Measurements from ENCODE around the gene PLEKHG2.

Gene PLEKHG2

DNA sequence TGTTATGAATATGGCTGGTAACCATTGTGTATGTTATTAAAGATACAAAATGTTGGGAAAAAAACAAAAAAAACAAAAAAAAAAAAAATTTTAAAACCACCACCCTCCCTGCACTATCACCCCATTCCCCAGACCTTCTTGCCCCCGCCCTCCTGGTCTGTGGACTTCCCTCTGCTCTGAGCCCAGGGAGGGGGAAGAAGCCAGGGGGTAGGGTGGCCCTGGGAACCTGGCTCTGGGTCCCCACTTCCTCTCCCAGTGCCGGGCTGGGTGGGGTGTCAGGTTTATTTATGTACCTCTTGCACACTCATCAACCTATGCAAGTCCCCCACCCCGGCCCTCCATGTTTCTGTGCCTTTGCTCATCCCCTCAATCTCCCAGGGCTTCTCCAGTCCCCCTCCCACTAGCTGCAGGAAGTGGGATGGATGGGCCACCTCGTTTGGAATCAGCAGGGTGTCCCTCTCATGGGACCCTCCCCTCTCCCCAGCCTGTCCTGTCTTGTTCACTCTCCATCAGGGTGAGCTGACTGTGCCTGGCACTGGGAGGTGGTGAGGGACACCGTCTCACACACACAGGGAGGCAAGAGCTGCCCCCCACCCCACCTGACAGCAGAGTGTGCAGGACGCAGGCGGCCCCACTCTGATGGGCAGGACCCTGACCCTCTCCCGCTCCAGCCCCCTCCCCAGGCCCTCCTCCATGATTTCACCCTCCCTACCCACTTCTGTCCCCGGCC is 27.5 kb upstream of the PLEKHG2 start:
- DNase-seq (ENCODE audit: low read depth): no peak

DNA sequence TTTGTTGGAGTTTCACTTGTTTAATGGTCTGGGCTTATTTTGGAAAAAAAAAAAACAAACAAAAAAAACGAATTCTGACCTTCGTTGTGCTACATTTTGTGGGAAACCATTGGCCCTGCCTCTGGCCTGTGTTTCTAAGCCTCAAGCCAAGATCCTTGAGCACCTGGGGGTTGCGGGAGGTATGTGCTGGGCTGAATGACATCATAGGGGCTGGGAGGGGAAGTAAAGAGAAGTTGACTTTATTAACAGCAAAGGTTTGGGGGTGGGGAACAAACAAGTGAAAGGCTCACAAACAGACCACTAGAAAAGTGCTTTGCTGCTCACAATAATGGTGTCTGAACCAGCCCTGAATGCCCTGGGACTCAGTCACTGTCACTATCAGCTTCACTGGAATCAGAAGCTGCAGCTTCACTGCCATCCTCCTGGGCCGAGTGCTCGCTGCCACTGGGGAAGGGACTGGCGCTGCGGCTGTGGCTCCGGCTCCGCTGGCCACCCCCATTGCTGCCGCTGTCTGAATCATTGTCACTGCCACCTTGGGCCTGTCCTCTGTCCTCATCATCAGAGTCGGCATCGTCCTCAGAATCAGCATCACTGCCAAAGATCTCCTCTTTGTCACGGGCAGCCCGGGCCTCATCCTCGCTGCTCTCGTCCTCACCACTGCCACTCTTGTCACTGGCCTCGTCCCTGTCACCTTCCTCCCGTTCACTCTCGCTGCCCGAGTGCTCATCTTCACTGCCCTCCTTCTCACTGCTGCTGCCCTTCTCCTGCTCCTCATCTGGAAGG is 26.6 kb upstream of the PLEKHG2 start:
- DNase-seq (ENCODE audit: low read depth): no peak

- DNase-seq (ENCODE audit: low read depth): no peak
Observed at GRCh38 chr19:39386557-39386956, 25.9 kb upstream of the PLEKHG2 start.

DNA sequence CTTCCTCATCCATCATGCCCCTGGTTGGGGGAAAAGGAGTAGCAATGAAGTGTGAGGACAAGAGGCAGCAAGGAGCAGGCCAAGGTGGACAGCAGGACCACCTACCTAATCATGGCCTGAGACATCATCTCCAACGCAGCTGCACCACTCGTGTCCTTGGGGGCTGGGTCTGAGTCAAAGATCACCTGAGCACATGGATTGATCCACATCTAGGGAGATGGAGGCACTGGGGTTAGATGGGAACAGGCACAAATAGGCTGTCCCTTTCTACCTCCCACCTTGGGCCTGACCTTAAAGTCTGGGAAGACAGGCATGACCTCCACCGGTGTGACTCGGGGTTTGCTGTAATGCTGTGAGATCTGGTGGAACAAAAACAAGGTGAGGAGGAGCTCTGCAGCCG is 23.8 kb upstream of the PLEKHG2 start:
- no peak for DNase-seq (ENCODE audit: low read depth)

DNA sequence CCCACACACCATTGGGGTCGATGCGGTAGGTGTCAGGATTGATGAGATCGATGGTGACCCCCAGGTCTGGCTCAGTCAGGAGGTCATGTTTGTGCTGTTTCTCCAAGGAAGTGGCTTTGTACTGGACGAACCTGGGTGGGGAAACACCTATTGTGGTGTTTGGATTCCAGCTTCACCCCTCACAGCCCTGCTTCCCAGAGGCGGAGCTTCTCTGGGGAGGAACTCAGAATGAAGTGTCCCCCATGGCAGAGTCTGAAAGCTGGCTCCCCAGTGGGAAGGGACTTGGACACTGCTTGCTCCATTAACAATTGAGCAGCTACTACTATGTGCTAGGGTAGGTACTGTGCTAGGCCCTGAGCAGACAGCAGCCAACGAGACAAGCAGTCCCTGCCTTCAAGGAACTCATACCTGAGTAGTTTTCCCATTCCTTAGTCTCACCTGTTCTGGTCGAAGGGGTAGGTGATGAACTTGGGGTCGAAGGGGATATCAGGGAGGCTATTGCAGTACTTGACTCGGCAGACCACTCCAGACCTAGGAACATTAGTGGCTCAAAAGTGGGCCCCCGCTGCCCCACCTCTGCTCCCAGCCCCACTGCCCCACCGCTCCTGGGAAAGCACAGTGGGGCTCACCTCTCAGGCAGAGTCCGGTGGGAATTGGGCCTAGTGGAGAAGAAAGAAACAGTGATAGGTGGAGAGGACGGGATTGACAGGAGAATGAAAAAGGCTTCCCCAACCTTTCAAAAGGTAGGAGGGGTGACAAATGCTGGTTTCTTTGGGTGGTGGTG is 22.6 kb upstream of the PLEKHG2 start:
- no peak for DNase-seq (ENCODE audit: low read depth)

- DNase-seq (ENCODE audit: low read depth): peak; percentile 59
Observed at GRCh38 chr19:39390451-39390750, 22.1 kb upstream of the PLEKHG2 start.

DNA sequence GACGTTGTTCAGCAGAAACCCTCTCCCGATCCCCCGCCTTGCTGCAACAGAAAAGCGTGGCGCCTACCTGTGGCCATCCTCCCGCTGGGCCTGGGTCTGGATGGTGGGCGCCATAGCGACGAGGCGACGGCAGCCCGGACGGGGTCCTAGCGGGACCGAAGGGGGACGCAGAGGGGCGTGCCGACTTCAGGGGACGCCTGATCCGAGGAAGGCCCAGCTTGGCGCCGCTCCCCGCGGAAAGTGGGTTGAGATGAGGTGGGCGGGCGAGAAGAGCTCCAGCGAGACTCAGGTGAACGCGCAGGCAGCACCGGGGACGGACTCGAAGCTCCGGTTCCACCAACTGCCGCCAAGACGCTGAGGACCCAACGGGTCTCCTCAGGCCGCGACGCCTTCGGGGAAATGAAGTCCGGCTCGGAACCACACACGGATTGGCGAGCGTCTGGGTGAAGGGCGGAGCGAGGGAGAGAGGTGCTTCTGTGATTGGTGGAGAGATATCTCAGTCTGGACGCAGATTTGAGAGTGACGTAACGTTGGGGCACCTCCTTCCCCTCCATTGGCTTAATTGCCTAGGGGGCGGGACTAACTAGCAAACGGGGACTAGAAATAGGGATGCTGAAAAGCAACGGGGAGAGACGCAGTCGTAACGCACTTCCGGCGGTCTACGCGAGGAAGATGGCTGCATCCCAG is 21.6 kb upstream of the PLEKHG2 start, which contains the start of the genes MED29 and PAF1:
Gene MED29, plus strand, starts transcription at position 628 of the 687 bp plus-strand sequence. Its CDS starts 45 bp downstream, at position 673.
Gene PAF1, minus strand, starts transcription at position 356 of the 687 bp plus-strand sequence. Its CDS starts 242 bp downstream, at position 114.
- peak; percentile 94 for DNase-seq (ENCODE audit: low read depth)

GRCh38 chr19:39397360-39398296 is 14.8 kb upstream of the PLEKHG2 start:
- peak; percentile 94 for DNase-seq (ENCODE audit: low read depth)

DNA sequence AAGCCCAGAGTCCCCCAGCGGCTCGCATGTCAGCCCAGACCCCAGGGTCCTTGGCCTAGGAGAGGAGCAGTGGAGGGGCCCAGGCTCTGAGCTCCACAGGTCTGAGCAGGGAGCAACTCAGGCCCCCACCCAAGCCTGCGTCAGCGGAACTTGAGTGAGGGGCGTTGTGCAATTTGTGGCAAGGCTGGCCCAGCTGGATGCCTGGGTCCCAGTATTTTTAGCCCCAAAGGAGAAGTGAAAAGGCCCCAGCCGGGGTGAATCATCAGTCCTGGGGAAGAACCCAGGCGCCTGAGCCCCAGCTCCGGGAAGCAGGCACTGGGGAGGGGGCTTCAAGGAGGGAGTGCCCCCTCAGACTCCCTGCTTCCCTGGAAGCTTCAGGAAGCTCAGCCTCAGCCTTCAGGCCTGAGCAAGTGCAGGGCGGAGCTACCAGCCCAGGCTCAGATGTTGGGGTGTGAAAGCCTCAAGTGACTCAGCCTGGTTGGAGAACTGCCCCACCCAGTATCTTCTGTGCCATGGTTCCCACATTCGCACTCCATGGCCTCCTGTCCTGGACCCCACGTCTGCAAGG is 14.1 kb upstream of the PLEKHG2 start:
- DNase-seq (ENCODE audit: low read depth): no peak

DNA sequence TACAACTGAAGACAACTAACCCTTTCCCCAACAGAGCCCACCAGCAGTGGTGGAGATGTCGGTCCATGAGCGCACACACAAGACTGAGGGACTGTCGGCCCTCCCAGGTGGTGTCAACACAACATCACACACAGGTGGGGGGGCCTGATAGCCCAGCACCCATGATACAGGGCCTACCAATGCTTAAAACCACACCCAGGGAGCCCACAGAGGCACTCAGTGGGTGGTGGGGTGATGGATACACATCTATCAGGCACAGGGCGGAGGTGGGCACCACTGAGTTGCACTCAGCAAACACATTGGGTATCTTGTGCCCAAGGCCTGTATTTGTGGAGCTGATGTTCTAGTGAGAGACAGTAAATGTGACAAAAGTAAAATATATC is 12.8 kb upstream of the PLEKHG2 start:
- DNase-seq (ENCODE audit: low read depth): no peak

GRCh38 chr19:39400061-39400460 is 12.4 kb upstream of the PLEKHG2 start:
- no peak for DNase-seq (ENCODE audit: low read depth)

DNA sequence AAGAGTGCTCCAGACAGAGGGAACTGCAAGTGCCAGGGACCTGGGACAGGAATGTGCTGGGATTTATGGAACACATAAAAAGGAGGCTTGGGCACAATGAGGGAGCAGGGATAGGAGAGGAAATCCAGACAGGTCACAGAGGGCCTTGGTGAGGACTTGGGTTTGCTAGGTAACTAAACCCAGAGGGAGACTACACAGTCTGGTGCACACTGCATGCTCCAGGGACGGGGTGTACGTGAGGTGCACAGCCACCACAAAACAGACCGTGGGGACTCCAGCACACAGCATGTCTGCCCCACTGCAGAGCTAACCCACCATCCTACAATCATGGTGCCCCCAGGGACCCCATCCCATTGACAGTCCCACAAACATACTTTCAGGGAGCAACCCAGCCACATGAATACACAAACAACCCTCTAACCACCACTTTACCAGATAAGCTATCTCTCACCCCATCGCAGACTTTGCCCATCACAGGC is 11.4 kb upstream of the PLEKHG2 start:
- no peak for DNase-seq (ENCODE audit: low read depth)

DNA sequence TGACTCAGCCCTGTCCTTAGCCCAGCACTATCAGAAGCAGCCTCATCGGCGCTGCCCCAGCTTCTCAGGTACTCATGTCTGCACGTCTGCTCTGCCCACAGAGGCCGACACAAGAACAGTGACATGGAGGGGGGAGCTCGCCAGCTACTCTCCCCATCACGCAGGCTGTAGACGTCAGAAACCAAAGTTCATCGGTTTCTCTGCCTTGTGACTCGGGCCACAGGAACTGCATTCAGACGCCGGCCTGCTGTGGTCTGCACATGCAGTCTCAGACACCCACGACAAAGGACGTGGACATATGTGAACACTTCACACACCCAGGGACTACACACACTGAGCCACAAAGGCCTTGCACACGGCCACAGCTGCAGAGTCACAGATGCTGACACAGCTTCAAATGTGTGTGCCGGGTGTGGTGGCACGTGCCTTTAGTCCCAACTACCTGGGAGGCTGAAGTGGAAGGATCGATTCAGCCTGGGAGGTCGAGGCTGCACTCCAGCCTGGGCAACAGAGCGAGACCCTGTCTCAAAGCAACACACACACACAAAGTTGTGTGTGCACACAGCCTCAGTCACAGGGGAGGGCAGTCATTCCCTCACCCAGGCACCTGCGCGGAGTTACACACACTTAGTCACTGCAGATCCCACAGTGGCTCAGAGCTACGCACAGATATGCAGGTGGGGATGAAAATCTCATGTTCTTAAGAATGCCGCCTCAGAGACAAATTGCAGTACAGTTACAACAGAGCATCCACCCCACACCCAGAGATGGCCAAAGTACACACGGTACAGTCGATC is 10.7 kb upstream of the PLEKHG2 start:
- DNase-seq (ENCODE audit: low read depth): peak; percentile 75

DNA sequence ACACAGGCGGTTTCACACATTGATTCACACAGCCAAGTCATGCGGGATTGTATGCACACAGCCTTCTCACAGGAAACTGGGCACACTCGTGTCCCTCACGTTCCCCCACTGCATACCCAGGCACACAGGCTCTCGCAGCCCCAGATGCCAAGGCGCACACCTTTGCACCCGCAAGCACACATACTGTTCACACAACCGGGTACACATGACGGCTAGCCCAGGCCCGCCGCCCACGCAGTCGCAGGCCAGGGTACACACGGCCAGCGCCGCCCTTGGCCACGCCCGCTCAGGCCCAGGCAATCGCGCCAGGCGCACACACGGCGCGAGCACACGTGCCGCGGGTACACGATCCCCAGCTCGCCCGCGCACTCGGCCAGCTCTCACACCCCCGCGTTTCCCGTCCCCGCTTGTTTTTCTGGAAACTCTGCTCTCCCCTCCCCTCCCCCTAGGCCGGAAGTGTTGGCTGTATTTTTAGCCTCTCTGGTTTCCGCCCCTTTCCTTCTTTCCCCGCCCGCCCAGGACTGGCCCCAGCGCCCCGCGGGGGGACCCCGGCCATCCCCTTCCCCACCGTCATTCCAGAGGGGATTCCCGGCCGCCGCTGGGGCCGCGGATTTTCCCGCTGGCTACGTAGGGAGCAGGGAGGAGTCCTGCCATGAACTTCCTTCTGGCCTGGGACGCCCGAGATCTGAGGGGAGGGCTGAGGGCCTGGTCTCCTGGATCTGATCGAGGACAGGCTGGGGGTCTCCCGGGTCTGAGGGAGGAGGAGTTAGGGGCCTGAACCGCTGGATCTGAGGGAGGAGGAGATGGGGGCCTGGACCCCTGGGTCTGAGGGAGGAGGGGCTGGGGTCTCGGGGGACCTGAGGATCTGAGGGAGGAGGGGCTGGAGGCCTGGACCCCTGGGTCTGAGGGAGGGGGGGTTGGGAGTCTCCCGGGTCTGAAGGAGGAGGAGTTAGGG is 9.8 kb upstream of the PLEKHG2 start:
- DNase-seq (ENCODE audit: low read depth): peak; percentile 78

- DNase-seq (ENCODE audit: low read depth): peak; percentile 96
Observed at GRCh38 chr19:39403331-39404312, 8.8 kb upstream of the PLEKHG2 start.

- DNase-seq (ENCODE audit: low read depth): no peak
Observed at GRCh38 chr19:39405261-39405957, 7.1 kb upstream of the PLEKHG2 start.
